Esophagus (tissue), 2 donors: Measurements from ENCODE around the gene ALS2. TPM values are rescaled to one million over a fixed set of nuclear protein-coding genes. Genes with fewer than 3 reads are reported as not detected.
A peak's percentile ranks its signal among the peaks of the same experiment; 100 is the strongest.
"Not testable (repeated sequence)": the region's sequence is repeated elsewhere in the genome, so short reads cannot be mapped to it uniquely, and the experiment has no call there.

Experiments used
- H3K27ac ChIP-seq, 2 donors: one replicate each; pipeline ENCODE4 v1.5.1; 2013; ENCODE audit warnings: low read depth in 2 of 2, mild to moderate bottlenecking in 2 of 2, inconsistent platforms in 1 of 2, low read length in 1 of 2, moderate library complexity in 1 of 2
- H3K27me3 ChIP-seq, 2 donors: one replicate each; pipeline ENCODE4 v1.6.1; 2013; ENCODE audit warnings: low read length in 2 of 2, control low read depth in 1 of 2, mild to moderate bottlenecking in 1 of 2; ENCODE audit not compliant: insufficient read depth in 2 of 2, control insufficient read depth in 1 of 2
- H3K36me3 ChIP-seq, 2 donors: one replicate each; pipeline ENCODE4 v1.6.1; 2013; ENCODE audit warnings: low read length in 1 of 2; ENCODE audit not compliant: control insufficient read depth in 2 of 2, insufficient read depth in 2 of 2
- H3K4me1 ChIP-seq, 2 donors: one replicate each; pipeline ENCODE4 v1.6.1; 2013; ENCODE audit warnings: low read length in 1 of 2; ENCODE audit not compliant: control insufficient read depth in 2 of 2, insufficient read depth in 2 of 2
- H3K4me3 ChIP-seq, 2 donors: one replicate each; pipeline ENCODE4 v1.5.1; 2013; ENCODE audit warnings: low read length in 2 of 2, mild to moderate bottlenecking in 2 of 2, low read depth in 1 of 2, moderate library complexity in 1 of 2
- H3K9me3 ChIP-seq, 2 donors: one replicate each; pipeline ENCODE4 v1.6.1; 2013; ENCODE audit warnings: mild to moderate bottlenecking in 2 of 2, low read depth in 1 of 2, low read length in 1 of 2, moderate library complexity in 1 of 2; ENCODE audit not compliant: control insufficient read depth in 2 of 2, insufficient read depth in 1 of 2
- WGBS, 2 donors: extraction: QIAGEN DNeasy Blood & Tissue Kit; methylation state at CpG; one replicate each; pipeline ENCODE4 v1.1.7; 2013; 5-methylcytosine and 5-hydroxymethylcytosine counted together
- polyA plus RNA-seq, 2 donors: library from polyadenylated mRNA; stranded (reverse); fragments of 200-250 nt; gene quantifications; one replicate each; pipeline ENCODE4 v1.2.3, GENCODE V29; 2013
- donor health status: healthy with polysubstance abuse.
- donor health status: Bipolar disorder and iron deficiency.

The ALS2 gene
- polyA plus RNA-seq, result 1 to 10 TPM; 3.2 to 3.9 TPM

DNA sequence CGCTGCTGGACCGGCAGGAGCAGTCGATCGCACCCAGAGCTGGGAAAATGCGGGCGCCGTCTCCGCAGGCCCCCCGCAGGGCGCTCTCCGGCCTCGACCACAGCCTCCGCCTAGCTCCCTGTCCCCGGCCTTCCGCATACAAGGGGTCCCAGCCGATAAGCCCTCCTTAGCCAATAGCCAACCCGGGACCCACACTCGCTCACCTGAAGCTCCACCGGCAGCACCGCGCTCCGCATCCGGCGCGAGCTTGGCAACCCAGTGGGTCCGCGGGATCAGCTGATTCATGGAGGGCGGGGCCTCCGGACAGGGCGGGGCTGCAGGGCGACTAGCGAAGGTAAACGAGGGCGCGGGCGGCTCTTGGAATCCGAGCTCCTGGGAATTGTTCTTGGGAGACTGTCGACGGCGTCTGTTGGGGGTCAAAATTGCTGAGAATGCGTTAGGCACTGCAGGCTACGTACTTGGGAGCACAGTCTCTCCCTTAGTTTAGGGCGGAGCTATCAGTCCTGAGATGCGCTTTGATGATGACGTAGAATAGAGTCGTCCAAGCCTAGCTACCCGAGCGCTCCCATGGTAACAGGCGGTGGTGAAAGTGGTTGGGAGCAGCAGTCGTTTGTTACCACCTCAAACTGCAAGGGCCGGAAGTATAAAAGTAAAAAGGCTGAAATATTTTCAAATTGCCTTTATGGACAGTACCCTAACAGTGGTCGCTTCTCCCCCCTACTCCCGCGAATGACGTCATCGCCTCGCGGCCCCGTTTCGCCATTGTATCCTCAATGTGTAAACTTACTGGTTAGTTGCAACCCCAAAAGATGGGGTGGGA is at the start of gene ALS2:
Gene ALS2 (minus strand): TSS at position 260 of the 820 bp plus-strand sequence. CDS start 12,048 bp downstream, outside the sequence.
- Histone ChIP-seq H3K4me3 (peak within 1 kb of the TSS; percentile 82 to 92), H3K36me3 (no peaks in the 10 kb centered on the region), H3K9me3 (no peaks in the 10 kb centered on the region), H3K27ac (peak within 1 kb of the TSS; percentile 81 to 93), H3K4me1 (no peaks in the 10 kb centered on the region), H3K27me3 (no peaks in the 10 kb centered on the region)
- WGBS, 2 donors, result 0% methylated on average over 59 to 60 of the region's 60 CpGs

DNA sequence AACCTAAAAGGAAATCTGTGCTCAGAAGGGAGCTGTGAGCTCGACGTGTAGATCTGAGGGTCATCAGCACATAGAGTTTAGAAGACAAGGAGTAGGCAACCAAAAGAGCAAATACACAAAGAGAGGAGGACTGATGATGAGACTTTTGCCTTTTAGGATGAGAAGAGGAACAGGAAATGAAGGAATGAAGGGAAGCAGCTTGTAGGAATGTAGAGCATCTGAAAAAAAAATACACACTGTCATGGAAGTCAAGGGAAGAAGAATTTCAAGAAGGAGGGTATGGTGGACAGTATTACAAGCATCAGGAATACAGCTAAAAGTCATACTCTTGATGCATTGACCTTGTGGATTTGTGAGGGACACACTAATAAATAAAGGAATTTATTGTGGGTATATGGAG is 47.5 kb upstream of the ALS2 start:
- WGBS, 2 donors, result 84 to 90% methylated on average over 2 of the region's 2 CpGs
- Histone ChIP-seq H3K9me3 (no peaks in the 10 kb centered on the region), H3K27me3 (no peaks in the 10 kb centered on the region), H3K27ac (no peak overlapping the region), H3K4me1 (no peaks in the 10 kb centered on the region), H3K4me3 (no peak overlapping the region), H3K36me3 (no peaks in the 10 kb centered on the region)

DNA sequence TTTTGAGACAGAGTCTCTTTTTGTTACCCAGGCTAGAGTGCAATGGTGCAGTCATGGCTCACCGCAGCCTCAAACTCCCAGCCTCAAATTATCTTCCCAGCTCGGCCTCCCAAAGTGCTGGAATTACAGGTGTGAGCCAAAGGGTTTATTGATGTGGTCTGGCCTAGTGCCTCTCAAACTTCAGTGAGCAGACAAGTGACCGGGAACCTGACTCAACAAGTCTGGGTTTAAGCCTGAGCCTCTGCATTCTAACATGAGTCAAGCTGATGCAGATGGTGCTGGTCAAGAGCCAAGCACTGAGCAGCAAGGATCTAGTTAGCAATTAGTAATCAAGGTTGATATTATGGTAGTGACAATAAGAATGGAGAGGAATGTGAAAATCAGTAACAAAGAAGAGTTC is 46.9 kb upstream of the ALS2 start:
- H3K9me3 ChIP-seq, result no peaks in the 10 kb centered on the region
- H3K27me3 ChIP-seq, result no peaks in the 10 kb centered on the region
- 65 to 79% methylated on average over 3 of the region's 3 CpGs for WGBS, 2 donors
- H3K4me3 ChIP-seq, result no peak overlapping the region
- no peaks in the 10 kb centered on the region for H3K4me1 ChIP-seq
- H3K27ac ChIP-seq, result no peak overlapping the region
- H3K36me3 ChIP-seq, result no peaks in the 10 kb centered on the region

DNA sequence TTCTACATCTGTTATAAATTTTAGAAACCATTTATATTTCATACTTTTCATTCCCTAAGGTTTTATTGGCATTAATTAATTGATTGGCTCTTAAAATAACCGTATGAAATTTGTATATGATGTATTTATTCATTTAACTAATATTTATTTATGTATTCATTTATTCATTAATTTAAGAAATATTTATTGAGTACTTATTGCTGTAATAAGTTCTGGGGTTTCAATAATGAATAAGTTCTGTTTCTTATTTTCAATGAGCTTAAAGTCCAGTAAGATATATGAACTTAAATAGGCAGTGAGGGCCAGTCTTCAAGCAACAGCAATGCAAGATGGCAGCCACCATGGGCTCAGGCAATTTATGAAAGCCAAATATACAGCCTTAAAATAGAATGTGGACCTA is 43.5 kb upstream of the ALS2 start:
- Histone ChIP-seq H3K4me3 (no peak overlapping the region), H3K27ac (no peak overlapping the region), H3K9me3 (no peaks in the 10 kb centered on the region), H3K36me3 (no peaks in the 10 kb centered on the region), H3K4me1 (no peaks in the 10 kb centered on the region), H3K27me3 (no peaks in the 10 kb centered on the region)
- 79% methylated on average over 1 of the region's 1 CpG for WGBS, 2 donors

DNA sequence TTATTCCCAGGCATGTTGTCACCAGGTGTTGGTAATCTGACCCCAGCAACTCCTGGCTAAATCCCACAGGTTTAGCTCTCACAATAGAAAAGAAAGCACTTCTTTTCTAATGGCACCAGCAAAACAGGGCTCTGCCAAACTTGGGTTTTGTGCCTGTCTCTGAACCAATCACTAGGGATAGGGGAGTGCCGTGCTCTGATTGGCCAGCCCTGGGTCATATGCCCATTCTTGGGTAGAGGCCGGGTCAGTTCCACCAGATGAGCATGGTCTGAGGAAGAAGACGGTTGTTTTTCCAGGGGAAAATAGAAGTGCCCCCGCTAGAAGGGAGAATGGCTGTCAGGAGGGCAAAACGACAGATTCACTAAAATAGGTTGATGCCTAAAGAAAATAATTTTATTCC is 40.3 kb upstream of the ALS2 start:
- no peak overlapping the region for H3K27ac ChIP-seq
- no peaks in the 10 kb centered on the region for H3K36me3 ChIP-seq
- H3K27me3 ChIP-seq, result no peaks in the 10 kb centered on the region
- whole genome bisulfite sequencing, 2 donors, result 86 to 87% methylated on average over 5 of the region's 5 CpGs
- no peak overlapping the region for H3K4me3 ChIP-seq
- H3K4me1 ChIP-seq, result no peaks in the 10 kb centered on the region
- H3K9me3 ChIP-seq, result no peaks in the 10 kb centered on the region

DNA sequence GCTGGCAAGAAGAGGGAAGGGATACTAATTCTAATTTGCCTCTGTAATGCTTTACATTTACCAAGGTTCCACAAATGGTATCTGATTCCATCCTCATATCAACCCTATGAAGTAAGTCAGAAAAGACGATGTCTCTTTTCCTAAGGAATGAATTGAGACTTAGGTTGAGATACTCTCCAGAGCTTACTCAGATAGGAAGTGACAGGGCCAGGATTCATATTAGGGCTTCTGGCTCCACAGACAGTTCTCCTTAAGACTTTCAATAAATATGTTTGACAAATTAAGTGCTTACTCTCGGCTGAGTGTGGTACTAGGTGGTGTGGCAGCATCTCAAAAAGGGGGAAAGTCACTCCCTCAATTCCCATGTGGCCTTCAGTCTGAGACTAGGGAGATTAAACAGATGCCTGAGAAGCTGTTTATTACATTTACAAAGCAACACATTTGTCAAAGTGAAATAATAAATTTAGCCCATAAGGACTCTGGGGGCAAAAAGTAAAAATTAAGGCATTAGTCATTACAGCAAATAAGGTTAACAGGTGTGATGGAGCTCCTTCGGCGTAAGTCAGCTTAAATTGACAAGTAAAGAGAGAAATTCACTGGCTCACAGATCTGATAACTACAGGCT is 39.8 kb upstream of the ALS2 start:
- Histone ChIP-seq H3K27ac (no peak overlapping the region), H3K4me1 (no peaks in the 10 kb centered on the region), H3K4me3 (no peak overlapping the region), H3K36me3 (no peaks in the 10 kb centered on the region), H3K27me3 (no peaks in the 10 kb centered on the region), H3K9me3 (no peaks in the 10 kb centered on the region)
- 84 to 86% methylated on average over 4 of the region's 4 CpGs for WGBS, 2 donors

DNA sequence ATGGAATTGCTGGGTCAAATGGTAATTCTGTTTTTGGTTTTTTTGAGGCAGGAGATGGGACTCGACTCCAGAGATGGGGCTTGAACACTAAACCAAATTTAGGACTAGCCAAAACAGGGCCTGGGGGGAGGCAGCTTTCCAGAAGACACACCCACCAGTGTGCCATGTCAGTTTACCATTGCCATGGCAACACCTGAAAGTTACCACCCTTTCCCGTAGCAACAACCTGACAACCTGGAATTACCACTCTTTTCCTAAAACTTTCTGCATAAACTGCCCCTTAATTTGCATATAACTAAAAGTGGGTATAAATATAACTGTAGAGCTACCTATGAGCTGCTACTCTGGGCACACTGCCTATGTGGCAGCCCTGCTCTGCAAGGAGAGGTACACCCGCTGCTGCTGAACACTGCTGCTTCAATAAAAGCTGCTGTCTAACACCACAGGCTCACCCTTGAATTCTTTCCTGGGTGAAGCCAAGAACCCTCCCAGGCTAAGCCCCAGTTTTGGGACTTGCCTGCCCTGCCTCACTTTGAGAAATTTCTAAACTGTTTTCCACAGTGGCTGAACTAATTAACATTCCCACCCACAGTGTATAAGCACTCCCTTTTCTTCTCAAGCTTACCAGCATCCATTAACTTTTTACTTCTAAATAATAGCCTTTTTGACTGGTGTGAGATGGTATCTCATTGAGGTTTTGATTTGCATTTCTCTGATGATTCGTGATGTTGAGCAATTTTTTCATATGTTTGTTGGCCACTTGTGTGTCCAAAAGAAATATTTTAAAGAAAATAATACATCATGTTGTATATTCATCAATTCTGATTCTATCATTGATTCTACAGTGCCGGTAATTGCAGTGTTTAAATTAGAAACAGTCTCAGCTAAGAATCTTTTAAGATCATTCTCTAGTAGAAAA is 36.2 kb upstream of the ALS2 start:
- Histone ChIP-seq H3K27ac (no peak overlapping the region), H3K4me1 (no peaks in the 10 kb centered on the region), H3K36me3 (no peaks in the 10 kb centered on the region), H3K27me3 (no peaks in the 10 kb centered on the region), H3K4me3 (no peak overlapping the region), H3K9me3 (no peaks in the 10 kb centered on the region)
- 81 to 82% methylated on average over 5 of the region's 5 CpGs for WGBS, 2 donors

DNA sequence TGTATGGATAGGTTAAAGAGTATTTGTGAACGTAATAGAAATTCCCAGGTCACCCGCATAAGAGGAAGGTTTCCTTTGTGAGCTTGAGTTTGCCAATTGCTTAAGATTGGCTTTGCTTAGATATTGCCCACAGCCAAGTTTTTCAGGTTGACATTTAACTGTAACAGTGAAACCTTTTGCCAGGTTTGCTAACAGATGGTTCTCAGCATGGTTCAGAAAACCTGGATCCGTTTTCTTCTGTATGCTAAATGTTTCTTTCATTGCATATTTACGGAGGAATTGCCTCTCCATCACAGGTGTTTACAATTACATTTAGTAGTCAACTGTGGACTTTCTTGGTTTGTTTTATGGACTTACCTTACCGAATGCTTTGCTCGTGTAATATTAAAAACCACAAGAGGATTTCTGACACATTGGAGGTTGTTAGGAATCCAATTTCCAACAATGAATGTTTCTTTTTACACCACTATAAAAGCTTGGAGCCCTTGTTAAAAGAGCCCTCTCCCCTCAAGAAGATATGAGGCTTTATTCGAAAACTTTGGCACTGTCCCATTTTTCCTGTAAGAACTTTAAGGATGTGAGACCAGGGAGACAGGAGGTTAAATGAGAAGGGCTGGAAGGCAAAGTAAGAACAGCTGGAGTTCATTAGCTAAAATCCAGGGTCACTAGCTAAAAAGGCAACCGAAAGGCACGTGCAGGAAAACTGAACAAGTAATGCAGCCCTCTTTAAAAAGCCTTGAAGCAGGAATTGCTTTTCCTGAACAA is 33.4 kb upstream of the ALS2 start:
- Histone ChIP-seq H3K9me3 (no peaks in the 10 kb centered on the region), H3K4me1 (no peaks in the 10 kb centered on the region), H3K4me3 (no peak overlapping the region), H3K27me3 (no peaks in the 10 kb centered on the region), H3K36me3 (no peaks in the 10 kb centered on the region), H3K27ac (no peak overlapping the region)
- WGBS, 2 donors, result 66 to 72% methylated on average over 9 of the region's 9 CpGs

DNA sequence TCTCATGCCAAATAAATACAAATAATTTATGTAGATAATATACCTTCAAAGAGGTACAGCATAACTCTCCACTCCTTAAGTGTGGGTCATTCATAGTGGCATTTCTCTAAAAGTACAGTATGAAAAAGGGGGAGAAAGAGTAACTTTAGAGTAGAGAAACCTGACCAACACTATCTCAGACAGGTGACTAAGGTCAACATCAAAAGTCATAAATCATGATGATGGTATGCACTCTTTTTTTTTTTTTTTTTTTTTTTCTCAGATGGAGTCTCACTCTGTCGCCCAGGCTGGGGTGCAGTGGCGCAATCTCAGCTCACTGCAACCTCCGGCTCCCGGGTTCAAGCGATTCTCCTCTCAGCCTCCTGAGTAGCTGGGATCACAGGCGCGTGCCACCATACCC is 29.9 kb upstream of the ALS2 start:
- H3K4me3 ChIP-seq, H3K27me3 ChIP-seq, H3K36me3 ChIP-seq, H3K27ac ChIP-seq, H3K4me1 ChIP-seq, H3K9me3 ChIP-seq: not testable (repeated sequence)
- WGBS, 2 donors, result 85 to 91% methylated on average over 7 of the region's 7 CpGs
